OCI-LY1 (cell line): ENCODE measurements around the gene SLC5A5.

Experiments used
- EZH2 ChIP-seq: fragments of 200-600 bp; sonication (generic), shearing (Covaris generic); IDR thresholded peaks from 2 replicates; pipeline ENCODE4 v1.8.0; 2017; ENCODE audit warnings: borderline replicate concordance, mixed run types, mild to moderate bottlenecking, antibody characterized with exemption, low read length, moderate library complexity, mixed read lengths
- TF ChIP-seq, protein P1 (sequence below): fragments of 200-600 bp; sonication (generic), shearing (Covaris generic); IDR thresholded peaks from 2 replicates; pipeline ENCODE4 v1.5.1; 2017; ENCODE audit warnings: mild to moderate bottlenecking, antibody characterized with exemption, low read length, moderate library complexity, mixed read lengths

DNA sequence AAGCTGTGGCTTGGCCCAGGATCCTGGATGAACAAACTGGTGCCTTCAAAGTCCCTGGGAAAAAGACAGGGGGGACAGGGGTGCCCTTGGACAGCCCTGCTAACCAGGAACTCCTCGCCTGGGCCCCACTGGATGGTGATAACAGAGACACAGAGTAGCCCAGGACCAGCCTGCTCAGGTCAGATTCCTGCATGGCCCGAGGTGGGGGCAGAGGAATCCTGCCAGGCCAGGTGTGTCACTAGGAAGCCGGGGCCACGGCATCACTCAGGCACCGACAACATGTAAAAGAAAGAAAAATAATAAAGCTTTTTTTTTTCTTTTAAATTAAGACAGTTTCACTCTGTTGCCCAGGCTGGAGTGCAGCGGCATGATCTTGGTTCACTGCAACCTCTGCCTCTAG, 17.7 kb upstream of the SLC5A5 start:
- TF ChIP-seq, protein P1, sequence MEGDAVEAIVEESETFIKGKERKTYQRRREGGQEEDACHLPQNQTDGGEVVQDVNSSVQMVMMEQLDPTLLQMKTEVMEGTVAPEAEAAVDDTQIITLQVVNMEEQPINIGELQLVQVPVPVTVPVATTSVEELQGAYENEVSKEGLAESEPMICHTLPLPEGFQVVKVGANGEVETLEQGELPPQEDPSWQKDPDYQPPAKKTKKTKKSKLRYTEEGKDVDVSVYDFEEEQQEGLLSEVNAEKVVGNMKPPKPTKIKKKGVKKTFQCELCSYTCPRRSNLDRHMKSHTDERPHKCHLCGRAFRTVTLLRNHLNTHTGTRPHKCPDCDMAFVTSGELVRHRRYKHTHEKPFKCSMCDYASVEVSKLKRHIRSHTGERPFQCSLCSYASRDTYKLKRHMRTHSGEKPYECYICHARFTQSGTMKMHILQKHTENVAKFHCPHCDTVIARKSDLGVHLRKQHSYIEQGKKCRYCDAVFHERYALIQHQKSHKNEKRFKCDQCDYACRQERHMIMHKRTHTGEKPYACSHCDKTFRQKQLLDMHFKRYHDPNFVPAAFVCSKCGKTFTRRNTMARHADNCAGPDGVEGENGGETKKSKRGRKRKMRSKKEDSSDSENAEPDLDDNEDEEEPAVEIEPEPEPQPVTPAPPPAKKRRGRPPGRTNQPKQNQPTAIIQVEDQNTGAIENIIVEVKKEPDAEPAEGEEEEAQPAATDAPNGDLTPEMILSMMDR: no peak
- no peak for TF ChIP-seq EZH2
